Activated CD8-positive, alpha-beta memory T cell treated with anti-CD3 and anti-CD28 coated beads, Interleukin-2, amount 50 U/mL, for 24 hours (primary cell): Measurements from ENCODE around the gene SHLD2.
"Not testable (repeated sequence)": the region's sequence is repeated elsewhere in the genome, so short reads cannot be mapped to it uniquely, and the experiment has no call there.

Experiments
- DNase-seq: peaks from one replicate; pipeline ENCODE4 v3.0.0-alpha.2; 2020; ENCODE audit errors: extremely low read depth

The SHLD2 gene

GRCh38 chr10:87137478-87137877 is 42.5 kb downstream of the SHLD2 start:
- DNase-seq, result not testable (repeated sequence)

- not testable (repeated sequence) for DNase-seq
Measured at GRCh38 chr10:87142230-87143108, 47.5 kb downstream of the SHLD2 start.

GRCh38 chr10:87143109-87143418 is 48.1 kb downstream of the SHLD2 start:
- DNase-seq, result not testable (repeated sequence)

- DNase-seq, result not testable (repeated sequence)
Measured at GRCh38 chr10:87145598-87145997, 50.6 kb downstream of the SHLD2 start.

- not testable (repeated sequence) for DNase-seq
Measured at GRCh38 chr10:87149020-87149609, 54.1 kb downstream of the SHLD2 start.

- DNase-seq, result not testable (repeated sequence)
Measured at GRCh38 chr10:87151516-87151915, 56.5 kb downstream of the SHLD2 start.

GRCh38 chr10:87156841-87157240 is 61.8 kb downstream of the SHLD2 start:
- not testable (repeated sequence) for DNase-seq

GRCh38 chr10:87157821-87158220 is 62.8 kb downstream of the SHLD2 start:
- DNase-seq, result not testable (repeated sequence)

GRCh38 chr10:87162703-87163293 is 67.8 kb downstream of the SHLD2 start:
- DNase-seq, result not testable (repeated sequence)

GRCh38 chr10:87163414-87163813 is 68.4 kb downstream of the SHLD2 start:
- DNase-seq, result not testable (repeated sequence)

- not testable (repeated sequence) for DNase-seq
Measured at GRCh38 chr10:87169857-87170256, 74.9 kb downstream of the SHLD2 start.

GRCh38 chr10:87170705-87171104 is 75.7 kb downstream of the SHLD2 start:
- DNase-seq, result not testable (repeated sequence)

GRCh38 chr10:87171670-87172069 is 76.7 kb downstream of the SHLD2 start:
- DNase-seq, result not testable (repeated sequence)

GRCh38 chr10:87172178-87172577 is 77.2 kb downstream of the SHLD2 start:
- DNase-seq, result not testable (repeated sequence)

- DNase-seq, result not testable (repeated sequence)
Measured at GRCh38 chr10:87177587-87177986, 82.6 kb downstream of the SHLD2 start.

GRCh38 chr10:87184421-87184820 is 89.4 kb downstream of the SHLD2 start:
- not testable (repeated sequence) for DNase-seq

GRCh38 chr10:87186016-87186415 is 91.0 kb downstream of the SHLD2 start:
- not testable (repeated sequence) for DNase-seq

- not testable (repeated sequence) for DNase-seq
Measured at GRCh38 chr10:87187573-87187972, 92.6 kb downstream of the SHLD2 start.

- not testable (repeated sequence) for DNase-seq
Measured at GRCh38 chr10:87191841-87192240, 96.8 kb downstream of the SHLD2 start.

- DNase-seq, result not testable (repeated sequence)
Measured at GRCh38 chr10:87200924-87201323, 105.9 kb downstream of the SHLD2 start.

- not testable (repeated sequence) for DNase-seq
Measured at GRCh38 chr10:87204801-87205200, 109.8 kb downstream of the SHLD2 start.

GRCh38 chr10:87206922-87207321 is 111.9 kb downstream of the SHLD2 start:
- DNase-seq, result not testable (repeated sequence)

- not testable (repeated sequence) for DNase-seq
Measured at GRCh38 chr10:87210309-87210708, 115.3 kb downstream of the SHLD2 start.
